ENCODE results near the gene DEPDC1B. TPM values are rescaled to one million over a fixed set of nuclear protein-coding genes. Genes with fewer than 3 reads are reported as not detected.
"Not testable (repeated sequence)": the region's sequence is repeated elsewhere in the genome, so short reads cannot be mapped to it uniquely, and the experiment has no call there.

DEPDC1B gene
- total RNA-seq, 3 donors from 2014 or later, result under 0.01 to 1.1 (median 0.29) TPM

- TF ChIP-seq POLR2A (IDR thresholded peaks at IDR 0.05) (no peak), POLR2AphosphoS5 (IDR thresholded peaks at IDR 0.05) (no peak), CTCF (IDR thresholded peaks at IDR 0.05) (no peak)
- no peak for DNase-seq (ENCODE audit: low spot score in 2 of 2)
- intact Hi-C loops (cut with DNase I; ENCODE audit: low total_unique reads), result no loop called here
- H3K27ac ChIP-seq, result no peak overlapping the region
- H3K36me3 ChIP-seq, result no peaks in the 10 kb centered on the region
- H3K4me3 ChIP-seq, result no peak overlapping the region
- no peaks in the 10 kb centered on the region for H3K27me3 ChIP-seq
- H3K4me1 ChIP-seq, result no peaks in the 10 kb centered on the region
- peaks cover 5 to 7% of the 10 kb centered on the region in 2 donors for H3K9me3 ChIP-seq
Measured at GRCh38 chr5:60578315-60578714, 121.7 kb downstream of the DEPDC1B start.

- no peak for DNase-seq (ENCODE audit: low spot score in 2 of 2)
- H3K4me1 ChIP-seq, result no peaks in the 10 kb centered on the region
- H3K4me3 ChIP-seq, result no peak overlapping the region
- intact Hi-C loops (cut with DNase I; ENCODE audit: low total_unique reads), result no loop called here
- no peaks in the 10 kb centered on the region for H3K27me3 ChIP-seq
- H3K27ac ChIP-seq, result no peak overlapping the region
- TF ChIP-seq POLR2AphosphoS5 (IDR thresholded peaks at IDR 0.05) (no peak), POLR2A (IDR thresholded peaks at IDR 0.05) (no peak), CTCF (IDR thresholded peaks at IDR 0.05) (no peak)
- H3K9me3 ChIP-seq, result peaks cover 5 to 7% of the 10 kb centered on the region in 2 donors
- H3K36me3 ChIP-seq, result no peaks in the 10 kb centered on the region
Measured at GRCh38 chr5:60577116-60577515, 122.8 kb downstream of the DEPDC1B start.

- Histone ChIP-seq H3K27me3 (no peaks in the 10 kb centered on the region), H3K4me1 (no peaks in the 10 kb centered on the region), H3K27ac (no peak overlapping the region), H3K4me3 (no peak overlapping the region), H3K9me3 (peaks cover 5 to 7% of the 10 kb centered on the region in 2 donors), H3K36me3 (no peaks in the 10 kb centered on the region)
- DNase-seq (ENCODE audit: low spot score in 2 of 2), result no peak
- TF ChIP-seq CTCF (IDR thresholded peaks at IDR 0.05) (no peak), POLR2AphosphoS5 (IDR thresholded peaks at IDR 0.05) (no peak), POLR2A (IDR thresholded peaks at IDR 0.05) (no peak)
- intact Hi-C loops (cut with DNase I; ENCODE audit: low total_unique reads), result no loop called here
Measured at GRCh38 chr5:60576425-60576824, 123.5 kb downstream of the DEPDC1B start.

- no peak overlapping the region for H3K27ac ChIP-seq
- no peaks in the 10 kb centered on the region for H3K27me3 ChIP-seq
- TF ChIP-seq CTCF (IDR thresholded peaks at IDR 0.05) (no peak), POLR2A (IDR thresholded peaks at IDR 0.05) (no peak), POLR2AphosphoS5 (IDR thresholded peaks at IDR 0.05) (no peak)
- no peaks in the 10 kb centered on the region for H3K4me1 ChIP-seq
- intact Hi-C loops (cut with DNase I; ENCODE audit: low total_unique reads), result no loop called here
- peaks cover 12 to 17% of the 10 kb centered on the region in 2 donors for H3K9me3 ChIP-seq
- no peaks in the 10 kb centered on the region for H3K36me3 ChIP-seq
- H3K4me3 ChIP-seq, result no peak overlapping the region
- no peak for DNase-seq (ENCODE audit: low spot score in 2 of 2)
Measured at GRCh38 chr5:60568646-60569045, 131.3 kb downstream of the DEPDC1B start.

- no peak for DNase-seq (ENCODE audit: low spot score in 2 of 2)
- Histone ChIP-seq H3K4me1 (no peaks in the 10 kb centered on the region), H3K27me3 (no peaks in the 10 kb centered on the region), H3K4me3 (no peak overlapping the region), H3K27ac (no peak overlapping the region), H3K9me3 (peaks cover 8 to 12% of the 10 kb centered on the region in 2 donors), H3K36me3 (no peaks in the 10 kb centered on the region)
- TF ChIP-seq CTCF (IDR thresholded peaks at IDR 0.05), result no peak
- TF ChIP-seq POLR2AphosphoS5 (IDR thresholded peaks at IDR 0.05), result no peak
- no peak for TF ChIP-seq POLR2A (IDR thresholded peaks at IDR 0.05)
- intact Hi-C loops (cut with DNase I; ENCODE audit: low total_unique reads), result no loop called here
Measured at GRCh38 chr5:60563696-60564324, 136.2 kb downstream of the DEPDC1B start.

- intact Hi-C loops (cut with DNase I; ENCODE audit: low total_unique reads); H3K27me3 ChIP-seq; DNase-seq (ENCODE audit: low spot score in 2 of 2); H3K27ac ChIP-seq; H3K4me3 ChIP-seq; H3K4me1 ChIP-seq; H3K9me3 ChIP-seq; H3K36me3 ChIP-seq: not testable (repeated sequence)
Measured at GRCh38 chr5:60553291-60553690, 146.7 kb downstream of the DEPDC1B start.
